Sigmoid colon (tissue), 7 donors: ENCODE measurements around the gene TMEM14A. TPM values are rescaled to one million over a fixed set of nuclear protein-coding genes. Genes with fewer than 3 reads are reported as not detected.

Experiments
- DNase-seq: peaks from one replicate; pipeline ENCODE4 v3.0.0-alpha.2; 2019
- H3K27ac ChIP-seq, 4 donors: fragments of 200-600 bp; sonication (generic); one replicate each; pipeline ENCODE4 v1.5.1; 2016 to 2019; ENCODE audit warnings: mild to moderate bottlenecking in 1 of 4
- H3K27me3 ChIP-seq, 3 donors: fragments of 200-600 bp; sonication (generic); one replicate each; pipeline ENCODE4 v1.5.1; 2019; ENCODE audit warnings: mild to moderate bottlenecking in 1 of 3
- H3K36me3 ChIP-seq, 4 donors: fragments of 200-600 bp; sonication (generic); one replicate each; pipeline ENCODE4 v1.5.1; 2016 to 2019
- H3K4me1 ChIP-seq, 4 donors: fragments of 200-600 bp; sonication (generic); one replicate each; pipeline ENCODE4 v1.5.1; 2017 to 2019
- H3K4me3 ChIP-seq, 4 donors: fragments of 200-600 bp; sonication (generic); one replicate each; pipeline ENCODE4 v1.5.1; 2017 to 2019; ENCODE audit warnings: mild to moderate bottlenecking in 2 of 4, moderate library complexity in 1 of 4
- H3K9me3 ChIP-seq, 4 donors: fragments of 200-600 bp in 3 of 4; sonication (generic) in 3 of 4; one replicate each; pipeline versions ENCODE4 v1.5.1 to v1.6.1; 2013 to 2019
- CTCF ChIP-seq, 4 experiments: fragments of 450-650 bp in 3 of 4; fragments of 200-600 bp in 1 of 4; IDR thresholded peaks; one replicate each; pipeline ENCODE4 v1.5.1; 2016 to 2019; ENCODE audit warnings: antibody characterized with exemption in 4 of 4, mild to moderate bottlenecking in 3 of 4, moderate library complexity in 2 of 4
- EP300 ChIP-seq, 4 donors: sonication (generic); formaldehyde crosslinking; IDR thresholded peaks; one replicate each; pipeline ENCODE4 v1.6.1; 2017; ENCODE audit warnings: antibody characterized with exemption in 4 of 4
- POLR2A ChIP-seq, 2 donors: fragments of 450-650 bp; IDR thresholded peaks; one replicate each; pipeline ENCODE4 v1.6.1; 2016; ENCODE audit warnings: antibody characterized with exemption in 2 of 2, mild to moderate bottlenecking in 2 of 2, moderate library complexity in 2 of 2
- POLR2AphosphoS5 ChIP-seq, 4 donors: sonication (generic); formaldehyde crosslinking; IDR thresholded peaks; one replicate each; pipeline ENCODE4 v1.6.1; 2017; ENCODE audit warnings: antibody characterized with exemption in 4 of 4
- WGBS, 2 donors: extraction: QIAGEN DNeasy Blood & Tissue Kit; methylation state at CpG; one replicate each; pipeline ENCODE4 v1.1.7; 2013; 5-methylcytosine and 5-hydroxymethylcytosine counted together
- intact Hi-C: fragments of 100-400 bp; cut with DNase I; formaldehyde crosslinking; loops from one replicate; pipeline ENCODE4 v1.15.1; 2023
- polyA plus RNA-seq, 3 donors: library from polyadenylated mRNA; stranded (reverse); fragments of 200-250 nt; gene quantifications; one replicate each; pipeline ENCODE4 v1.2.3, GENCODE V29; 2013
- total RNA-seq, 4 donors: library from RNA; depleted of rRNA; stranded (reverse); fragments of >200 nt; gene quantifications; one replicate each; pipeline ENCODE4 v1.1.0, GENCODE V29; 2016
- donor health status: healthy with polysubstance abuse.
- donor health status: Bipolar disorder and iron deficiency.
- donor health status: healthy.

TMEM14A gene
- total and polyA plus RNA-seq, 7 donors: 18.5 to 48.5 (median 25.2) TPM

- H3K4me1 ChIP-seq: no peaks in the 10 kb centered on the region
- no peak for DNase-seq
Observed at GRCh38 chr6:52724406-52725121, 53.7 kb downstream of the TMEM14A start.

GRCh38 chr6:52725143-52725534 is 54.2 kb downstream of the TMEM14A start:
- no peaks in the 10 kb centered on the region for H3K27me3 ChIP-seq
- intact Hi-C loops: no loop called here

More at GRCh38 chr6:52724406-52725121, 53.7 kb downstream of the TMEM14A start:
- TF ChIP-seq POLR2A (IDR thresholded peaks at IDR 0.05): no peak
- TF ChIP-seq EP300 (IDR thresholded peaks at IDR 0.05): no peak
- TF ChIP-seq POLR2AphosphoS5 (IDR thresholded peaks at IDR 0.05): no peak
- no peak for TF ChIP-seq CTCF (IDR thresholded peaks at IDR 0.05)
- Histone ChIP-seq H3K9me3 (no peaks in the 10 kb centered on the region), H3K27ac (no peak overlapping the region), H3K27me3 (no peaks in the 10 kb centered on the region), H3K36me3 (no peaks in the 10 kb centered on the region), H3K4me3 (no peak overlapping the region)
- 65 to 74% methylated on average over 13 of the region's 13 CpGs for whole genome bisulfite sequencing, 2 donors
- intact Hi-C loops: no loop called here

GRCh38 chr6:52725535-52726192 is 54.8 kb downstream of the TMEM14A start:
- H3K27ac ChIP-seq: no peak overlapping the region
- H3K9me3 ChIP-seq: no peaks in the 10 kb centered on the region
- H3K4me1 ChIP-seq: no peaks in the 10 kb centered on the region
- no peak for DNase-seq
- WGBS, 2 donors: 14 to 61% methylated on average over 2 of the region's 2 CpGs
- no peak overlapping the region for H3K4me3 ChIP-seq
- TF ChIP-seq POLR2AphosphoS5 (IDR thresholded peaks at IDR 0.05): no peak
- H3K27me3 ChIP-seq: no peaks in the 10 kb centered on the region
- intact Hi-C loops: no loop called here
- no peaks in the 10 kb centered on the region for H3K36me3 ChIP-seq

More at GRCh38 chr6:52725143-52725534, 54.2 kb downstream of the TMEM14A start:
- Histone ChIP-seq H3K4me3 (no peak overlapping the region), H3K4me1 (no peaks in the 10 kb centered on the region), H3K27ac (no peak overlapping the region), H3K36me3 (no peaks in the 10 kb centered on the region), H3K9me3 (no peaks in the 10 kb centered on the region)
- DNase-seq: no peak
- WGBS, 2 donors: 18 to 58% methylated on average over 3 of the region's 3 CpGs
- TF ChIP-seq EP300 (IDR thresholded peaks at IDR 0.05) (no peak), CTCF (IDR thresholded peaks at IDR 0.05) (no peak), POLR2A (IDR thresholded peaks at IDR 0.05) (no peak), POLR2AphosphoS5 (IDR thresholded peaks at IDR 0.05) (no peak)

GRCh38 chr6:52726193-52726542 is 55.3 kb downstream of the TMEM14A start:
- intact Hi-C loops: no loop called here

GRCh38 chr6:52726741-52727535 is 56.0 kb downstream of the TMEM14A start:
- DNase-seq: no peak
- Histone ChIP-seq H3K4me1 (no peaks in the 10 kb centered on the region), H3K27ac (no peak overlapping the region), H3K27me3 (no peaks in the 10 kb centered on the region), H3K9me3 (no peaks in the 10 kb centered on the region), H3K4me3 (no peak overlapping the region), H3K36me3 (no peaks in the 10 kb centered on the region)
- intact Hi-C loops: no loop called here
- TF ChIP-seq EP300 (IDR thresholded peaks at IDR 0.05): no peak
- no peak for TF ChIP-seq POLR2A (IDR thresholded peaks at IDR 0.05)
- TF ChIP-seq CTCF (IDR thresholded peaks at IDR 0.05): no peak
- TF ChIP-seq POLR2AphosphoS5 (IDR thresholded peaks at IDR 0.05): no peak
- WGBS, 2 donors: 89 to 90% methylated on average over 15 of the region's 15 CpGs

More at GRCh38 chr6:52726193-52726542, 55.3 kb downstream of the TMEM14A start:
- H3K4me1 ChIP-seq: no peaks in the 10 kb centered on the region
- no peaks in the 10 kb centered on the region for H3K9me3 ChIP-seq
- H3K27me3 ChIP-seq: no peaks in the 10 kb centered on the region
- 20 to 54% methylated on average over 2 of the region's 2 CpGs for WGBS, 2 donors
- TF ChIP-seq POLR2A (IDR thresholded peaks at IDR 0.05) (no peak), POLR2AphosphoS5 (IDR thresholded peaks at IDR 0.05) (no peak)
- H3K36me3 ChIP-seq: no peaks in the 10 kb centered on the region
- no peak overlapping the region for H3K27ac ChIP-seq
- no peak for DNase-seq
- H3K4me3 ChIP-seq: no peak overlapping the region
